NCI-H2081 treated with DMSO at 0.1 percent for 48 hours (cell line): ENCODE results near the gene XRCC1.
"Not testable (repeated sequence)": the region's sequence is repeated elsewhere in the genome, so short reads cannot be mapped to it uniquely, and the experiment has no call there.

ENCODE experiments used
- DNase-seq: peaks from one replicate; lab custom pipeline; 2025; lab: John Stamatoyannopoulos, UW

XRCC1 gene

DNA sequence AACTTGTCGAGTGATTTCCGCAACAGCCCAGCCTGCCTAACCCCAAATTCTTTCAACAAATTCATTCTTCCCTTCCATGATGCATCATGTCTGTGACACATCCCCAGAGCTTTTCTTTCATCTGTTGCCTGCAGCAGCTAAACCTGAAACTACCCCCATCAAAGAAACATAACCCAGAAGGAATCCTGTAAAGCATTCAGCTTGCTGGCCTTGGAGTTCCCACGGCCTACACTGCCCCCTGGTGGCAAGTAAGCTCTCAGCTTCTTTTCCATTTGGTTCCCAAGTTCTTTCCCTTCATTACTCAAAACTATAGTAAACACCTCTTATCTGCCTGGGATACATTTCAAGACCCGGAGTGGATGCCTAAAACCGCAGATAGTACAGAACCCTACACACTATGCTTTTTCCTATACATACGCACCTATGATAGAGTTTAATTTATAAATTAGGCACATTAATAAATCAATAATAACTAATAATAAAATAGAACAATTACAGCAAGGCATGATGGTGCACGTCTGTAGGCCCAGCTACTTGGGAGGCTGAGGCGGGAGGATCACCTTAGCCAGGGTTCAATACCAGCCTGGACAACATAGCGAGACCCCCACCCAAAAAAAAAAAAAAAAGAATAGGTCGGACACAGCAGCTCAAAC lies 55.8 kb downstream of the XRCC1 start:
- peak; percentile 16 for DNase-seq

GRCh38 chr19:43518051-43518450 lies 57.3 kb downstream of the XRCC1 start:
- no peak for DNase-seq

DNA sequence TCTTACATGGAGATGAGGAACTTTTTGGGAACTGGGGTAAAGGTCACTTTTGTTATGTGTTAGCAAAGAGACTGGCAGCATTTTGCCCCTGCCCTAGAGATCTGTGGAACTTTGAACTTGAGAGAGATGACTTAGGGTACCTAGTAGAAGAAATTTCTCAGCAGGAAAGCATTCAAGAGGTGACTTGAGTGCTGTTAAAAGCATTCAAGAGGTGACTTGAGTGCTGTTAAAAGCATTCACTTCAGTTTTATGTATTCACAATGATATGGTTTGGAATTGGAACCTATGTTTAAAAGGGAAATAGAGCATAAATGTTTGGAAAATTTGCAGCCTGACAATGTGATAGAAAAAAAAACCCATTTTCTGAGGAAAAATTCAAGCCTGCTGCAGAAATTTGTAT lies 62.9 kb downstream of the XRCC1 start:
- DNase-seq: not testable (repeated sequence)

DNA sequence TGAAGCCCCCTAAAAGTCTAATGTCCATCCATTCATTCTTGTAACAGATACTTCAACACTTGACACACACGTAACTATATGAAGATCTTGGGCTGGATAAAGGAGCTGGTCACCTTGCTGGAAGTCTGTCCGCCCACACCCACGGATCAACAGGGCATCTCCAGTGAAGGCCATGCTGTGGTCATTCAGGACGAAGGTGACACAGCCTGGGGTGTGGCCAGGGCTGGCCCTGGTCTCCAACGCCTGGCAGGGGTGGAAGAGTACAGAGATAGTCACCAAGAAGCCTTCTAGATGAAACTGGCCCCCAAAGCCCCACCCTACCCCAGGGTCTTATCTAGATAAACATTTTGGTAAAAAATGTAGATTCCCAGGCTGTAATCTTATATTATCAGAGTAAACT lies 64.0 kb downstream of the XRCC1 start:
- no peak for DNase-seq

DNA sequence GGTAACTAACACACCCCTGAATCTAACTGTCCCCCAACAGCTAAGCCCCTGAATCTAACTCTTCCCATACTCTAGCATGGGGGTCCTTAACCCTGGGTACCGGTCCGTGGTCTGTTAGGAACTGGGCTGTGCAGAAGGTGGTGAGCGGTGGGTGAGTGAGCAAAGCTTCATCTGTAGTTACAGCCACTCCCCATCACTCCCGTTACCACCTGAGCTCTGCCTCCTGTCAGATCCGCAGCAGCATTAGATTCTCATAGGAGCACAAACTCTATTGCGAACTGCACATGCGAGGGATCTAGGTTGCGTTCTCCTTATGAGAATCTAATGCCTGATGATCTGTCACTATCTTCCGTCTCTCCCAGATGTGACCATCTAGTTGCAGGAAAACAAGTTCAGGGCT lies 64.6 kb downstream of the XRCC1 start:
- DNase-seq: no peak

DNA sequence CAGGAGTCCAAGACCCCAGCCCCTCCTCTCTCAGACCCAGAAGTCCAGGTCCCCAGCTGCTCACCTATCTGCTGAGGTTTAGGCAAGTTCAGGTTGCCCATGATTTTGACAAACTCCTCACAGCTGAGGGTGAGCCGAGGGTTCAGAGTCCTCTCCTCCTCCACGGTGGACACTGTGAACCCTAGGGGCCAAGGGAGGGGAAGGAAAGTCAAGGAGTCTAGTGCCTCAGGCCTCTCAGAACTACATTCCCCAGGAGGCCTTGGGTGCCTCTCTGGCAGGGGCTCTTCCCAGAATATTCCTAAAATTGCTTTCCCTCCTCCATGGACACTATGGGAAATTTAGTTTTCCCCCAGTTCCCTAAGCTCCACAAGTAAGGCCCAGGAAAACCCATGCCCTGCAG lies 67.4 kb downstream of the XRCC1 start:
- DNase-seq: no peak

GRCh38 chr19:43506629-43507028 lies 68.7 kb downstream of the XRCC1 start:
- DNase-seq: no peak

DNA sequence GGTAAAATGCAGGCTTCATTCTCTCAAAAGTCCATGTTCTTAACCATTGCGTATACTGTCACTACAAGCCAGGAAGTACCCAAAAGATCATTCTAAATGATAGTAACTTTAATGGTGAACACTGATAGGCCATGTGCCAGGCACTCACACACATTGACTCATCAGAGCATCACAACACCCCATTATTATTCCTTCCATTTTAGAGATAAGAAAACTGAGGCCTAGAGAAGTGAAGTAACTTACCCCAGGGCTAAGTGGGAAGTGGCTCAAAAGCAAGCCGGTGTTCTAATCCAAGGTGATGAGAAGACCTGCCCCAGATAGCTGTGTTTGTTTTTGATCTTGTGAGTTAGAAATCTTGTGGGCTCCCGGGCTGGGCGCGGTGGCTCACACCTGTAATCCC lies 69.4 kb downstream of the XRCC1 start:
- no peak for DNase-seq

DNA sequence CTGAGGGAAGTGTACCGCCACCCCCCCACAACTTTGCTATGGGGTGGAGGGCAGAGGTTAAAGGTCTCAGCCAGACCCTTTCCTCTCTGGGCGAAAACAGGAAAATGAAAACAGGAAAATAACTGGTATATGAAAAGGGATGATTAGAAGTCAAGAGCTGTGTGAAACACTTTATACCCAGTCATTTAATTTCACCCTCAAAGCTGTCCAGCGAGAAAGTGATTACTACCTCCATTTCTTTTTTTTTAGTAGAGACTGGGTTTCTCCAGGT lies 70.2 kb downstream of the XRCC1 start:
- DNase-seq: no peak

DNA sequence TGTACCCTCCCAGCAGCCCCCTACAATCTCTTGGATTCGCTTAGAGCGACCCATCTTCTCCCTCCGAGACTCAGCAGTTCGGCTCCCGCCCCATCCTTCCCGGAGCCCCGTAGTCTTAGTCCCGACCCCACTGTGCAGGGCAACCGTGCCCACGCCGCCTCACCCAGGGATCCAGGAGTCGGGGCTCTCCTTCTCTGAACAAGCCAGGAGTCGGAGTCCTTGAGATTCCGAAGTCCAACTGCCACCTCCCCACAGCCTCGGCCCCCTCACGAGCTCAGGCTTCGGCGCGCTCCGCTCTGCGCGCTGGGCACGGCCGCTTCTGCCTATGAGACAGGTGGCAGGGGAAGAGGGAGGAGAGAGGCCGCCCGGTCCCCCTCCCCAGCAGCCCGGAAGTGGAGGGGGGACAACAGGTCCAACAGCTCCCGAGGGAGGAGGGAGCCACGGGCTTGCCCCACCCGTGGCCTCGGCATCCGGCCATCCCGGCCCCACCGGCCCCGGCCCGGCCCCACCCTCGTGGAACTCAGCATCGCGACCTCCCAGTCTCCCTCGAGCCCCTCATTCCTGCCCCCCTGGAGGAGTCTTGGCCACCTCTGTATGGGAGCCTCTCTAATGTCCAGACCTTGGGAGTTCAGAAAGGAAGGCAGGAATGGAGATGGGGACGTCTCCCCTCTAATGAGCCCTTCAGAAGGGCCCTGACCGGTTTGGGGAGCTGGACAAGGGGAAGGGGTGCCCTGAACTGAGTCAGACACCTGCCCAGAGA lies 70.7 kb downstream of the XRCC1 start, which contains the start of gene PHLDB3:
PHLDB3 (minus strand) TSS at position 321 of the 760 bp plus-strand sequence. CDS start 628 bp downstream, outside the sequence.
- DNase-seq: no peak

- peak; percentile 55 for DNase-seq
These were observed 71.6 kb downstream of the XRCC1 start for GRCh38 chr19:43503501-43504425.

DNA sequence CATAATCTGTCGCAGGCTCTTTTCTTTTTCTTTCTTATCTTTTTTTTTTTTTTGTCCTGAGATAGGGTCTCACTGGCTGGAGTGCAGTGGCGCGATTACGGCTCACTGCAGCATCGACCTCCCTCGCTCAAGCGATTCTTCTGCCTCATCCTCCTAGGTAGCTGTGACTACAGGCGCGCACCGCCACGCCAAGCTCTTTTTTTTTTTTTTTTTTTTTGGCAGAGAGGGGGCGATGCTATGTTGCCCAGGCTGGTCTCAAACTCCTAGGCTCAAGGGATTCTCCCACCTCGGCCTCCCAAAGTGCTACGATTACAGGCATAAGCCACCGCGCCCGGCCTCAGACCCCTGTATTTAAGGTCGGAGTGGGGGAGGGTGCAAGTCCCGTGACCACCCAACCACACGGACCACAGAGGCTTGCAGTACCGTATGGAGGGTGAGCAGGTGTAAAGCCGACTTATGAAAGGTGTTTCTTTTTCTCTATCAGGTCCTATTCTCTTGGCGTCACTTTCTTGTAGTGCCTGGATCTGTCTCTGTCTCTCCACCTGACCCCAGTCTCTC lies 72.8 kb downstream of the XRCC1 start:
- no peak for DNase-seq

DNA sequence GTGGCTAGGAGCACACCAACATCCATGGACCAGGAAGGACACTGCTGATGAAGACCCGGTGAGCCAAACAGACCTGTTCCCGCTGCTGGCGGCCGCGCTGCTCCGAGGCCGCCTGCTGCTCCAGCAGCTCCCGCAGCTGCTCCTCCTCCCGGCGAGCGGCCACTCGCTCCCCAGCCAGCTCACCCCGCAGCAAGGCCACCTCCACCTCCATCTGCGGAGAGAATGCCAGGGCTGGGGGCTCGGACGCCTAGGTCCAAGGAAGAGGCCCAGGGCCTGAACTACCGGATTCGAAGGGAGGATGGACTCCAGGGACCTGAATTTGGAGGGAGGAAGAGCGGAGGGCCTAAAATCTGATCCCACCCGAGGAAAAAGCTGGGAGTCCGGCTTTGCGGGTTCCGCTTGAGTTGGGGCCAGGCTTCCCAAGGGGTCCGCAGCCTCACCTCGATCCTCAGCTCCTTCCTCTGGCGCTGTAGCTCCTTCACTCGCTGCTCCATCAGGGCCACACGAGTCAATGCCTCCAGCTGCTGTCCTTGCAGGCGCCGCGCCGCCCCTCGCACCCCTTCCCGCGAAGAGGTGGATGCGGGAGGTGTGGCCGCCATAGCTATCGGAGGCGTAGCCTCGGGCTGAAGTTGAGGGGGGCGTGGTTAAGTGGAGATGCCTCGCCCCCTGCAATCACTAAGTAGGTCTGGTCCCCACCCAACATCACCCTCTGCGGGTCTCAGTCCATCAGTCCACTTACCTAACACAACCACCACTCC lies 73.5 kb downstream of the XRCC1 start:
- DNase-seq: no peak

DNA sequence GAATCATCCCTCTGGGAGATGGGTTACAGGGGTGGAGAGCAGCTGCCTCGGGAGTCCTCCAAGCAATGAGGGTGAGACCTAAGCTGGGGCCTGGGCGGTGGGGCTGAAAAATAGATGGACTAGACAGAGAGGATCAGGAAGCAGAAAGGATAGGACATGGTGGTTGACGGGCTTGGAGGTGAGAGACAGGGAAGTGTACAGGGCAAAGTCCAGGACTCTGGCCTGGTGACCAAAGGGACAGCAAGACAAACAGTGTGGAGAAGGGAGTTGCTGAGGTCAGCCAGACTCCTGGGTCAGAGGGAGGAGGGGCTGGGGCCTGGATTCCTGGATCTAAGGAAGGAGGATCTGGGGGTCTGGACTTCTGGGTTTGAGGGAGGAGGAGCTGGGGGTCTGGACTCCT lies 76.3 kb downstream of the XRCC1 start:
- DNase-seq: no peak

DNA sequence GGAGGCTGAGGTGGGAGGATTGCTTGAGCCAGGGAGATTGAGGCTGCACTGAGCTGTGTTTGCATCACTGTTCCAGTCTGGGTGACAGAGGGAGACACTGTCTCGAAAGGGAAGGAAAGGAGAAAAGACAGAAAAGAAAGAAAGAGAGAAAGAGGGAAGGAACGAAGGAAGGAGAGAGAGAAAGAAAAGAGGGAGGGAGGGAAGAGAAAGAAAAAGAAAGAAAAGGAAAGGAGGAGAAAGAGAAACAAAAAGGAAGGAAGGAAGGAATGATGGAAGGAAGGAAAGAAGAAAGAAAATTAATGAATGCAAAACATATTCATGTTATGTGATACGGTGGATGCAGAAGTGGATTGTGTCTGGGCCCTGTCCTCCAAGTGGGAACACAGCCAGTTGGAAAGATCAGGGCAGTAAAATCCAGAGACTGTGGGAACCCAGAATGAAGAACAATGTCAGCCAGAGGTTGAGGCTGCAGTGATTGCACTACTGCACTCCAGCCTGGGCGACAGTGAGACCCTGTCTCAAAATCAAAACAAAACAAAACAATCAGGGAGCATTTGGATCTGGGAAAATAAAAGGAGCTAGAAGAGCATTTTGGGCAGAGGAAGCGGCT lies 77.0 kb downstream of the XRCC1 start:
- no peak for DNase-seq

DNA sequence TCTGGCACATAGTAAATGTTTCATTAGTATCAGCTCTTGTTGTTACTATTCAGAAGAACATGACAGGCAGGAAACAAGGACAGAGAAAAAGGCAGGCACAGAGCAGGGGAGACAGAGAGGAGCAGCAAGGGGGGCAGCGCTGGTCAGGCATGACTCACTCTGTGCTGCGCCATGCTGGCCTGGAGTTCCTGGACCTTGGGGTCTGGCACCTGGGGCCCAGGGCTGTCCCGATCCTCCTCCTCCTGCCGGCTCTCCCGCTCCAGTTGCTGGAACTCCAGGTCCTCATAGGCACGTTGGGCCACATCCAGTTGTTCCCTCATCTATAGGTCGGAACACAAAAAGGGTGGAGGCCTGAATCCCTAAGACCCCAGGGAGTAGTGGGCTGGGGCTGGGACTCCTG lies 78.4 kb downstream of the XRCC1 start:
- DNase-seq: no peak

- DNase-seq: no peak
These were observed 80.2 kb downstream of the XRCC1 start for GRCh38 chr19:43495082-43495481.
